ENCODE measurements around the gene DNAH14.

- TF ChIP-seq POLR2A (IDR thresholded peaks at IDR 0.05) (no peak), CTCF (IDR thresholded peaks at IDR 0.05) (no peak)
These were observed 31.7 kb upstream of the DNAH14 start for GRCh38 chr1:224897529-224898327.

Measured in uterus (tissue), 2 donors.